ENCODE results near the gene UBASH3A. TPM values are rescaled to one million over a fixed set of nuclear protein-coding genes. Genes with fewer than 3 reads are reported as not detected.
"Not testable (repeated sequence)": the region's sequence is repeated elsewhere in the genome, so short reads cannot be mapped to it uniquely, and the experiment has no call there.

Gene UBASH3A
- polyA plus RNA-seq, 3 donors, result not detected

DNA sequence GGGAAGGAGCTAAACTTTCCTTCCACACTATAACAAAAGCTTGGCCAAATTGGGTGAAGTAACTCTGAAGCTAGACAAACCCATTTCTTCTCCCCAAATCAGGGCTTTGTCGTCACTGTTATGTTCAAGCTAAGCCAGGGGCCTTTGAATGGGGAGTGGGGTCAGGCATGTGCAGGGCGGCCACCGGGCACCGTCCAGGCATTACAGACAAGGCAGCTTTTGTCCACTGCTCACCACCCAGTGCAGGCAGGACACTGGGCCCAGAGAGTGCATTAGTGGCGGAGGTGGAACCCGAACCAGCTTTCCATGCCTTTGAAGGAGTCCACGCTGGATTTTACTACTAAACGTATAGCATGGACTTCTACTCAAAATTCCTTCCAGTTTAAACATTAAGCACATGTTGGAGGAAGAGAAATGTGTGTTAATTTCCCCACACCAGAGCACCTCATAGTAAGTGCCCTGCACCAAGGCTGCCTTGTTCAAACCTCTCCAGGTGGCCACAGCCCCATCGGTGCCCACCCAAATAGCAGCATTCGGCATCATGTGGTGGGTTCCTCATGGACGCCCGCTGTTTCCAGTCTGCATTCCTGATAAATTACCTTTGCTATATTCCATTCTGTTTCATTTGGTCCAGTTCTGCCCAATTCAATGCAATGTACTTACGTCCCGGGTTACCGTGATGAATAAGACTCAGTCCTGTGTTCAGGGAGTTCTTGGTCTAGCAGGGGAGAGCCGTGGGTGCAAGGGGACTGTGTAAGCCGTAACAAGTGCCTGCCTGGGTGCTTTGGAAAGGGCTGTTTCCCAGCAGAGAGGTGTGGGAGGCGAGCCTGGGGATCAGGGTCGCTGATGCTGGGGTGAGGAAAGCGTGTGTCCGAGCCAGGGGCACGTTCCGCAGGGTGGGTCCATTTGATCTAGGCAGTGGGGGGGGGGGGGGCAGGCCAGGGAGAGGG is 1.6 kb downstream of the UBASH3A start:
- no peak for DNase-seq (ENCODE audit: extremely low read depth in 1 of 11, low read depth in 9 of 11, low spot score in 4 of 11)

DNA sequence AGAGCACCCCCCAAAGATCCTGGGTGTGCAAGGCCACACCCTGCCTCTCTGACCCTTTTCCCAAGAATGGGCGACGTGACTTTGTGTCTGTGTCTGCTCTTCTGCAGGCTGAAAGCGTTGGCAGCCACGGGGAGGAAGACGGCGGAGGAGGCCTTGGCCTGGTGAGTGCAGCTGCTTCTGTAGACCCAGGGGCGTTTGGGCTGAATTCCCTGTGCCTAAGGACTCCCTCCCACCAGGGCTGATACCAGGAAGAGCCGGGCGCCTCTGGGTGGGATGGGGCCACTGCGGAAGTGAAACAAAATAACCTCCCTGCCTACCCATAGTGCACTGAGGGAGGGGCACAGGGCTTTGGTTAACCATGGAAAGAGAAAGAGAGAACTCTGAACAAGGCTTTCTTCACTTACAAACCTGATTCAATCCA is 2.5 kb downstream of the UBASH3A start:
- no peak for DNase-seq (ENCODE audit: extremely low read depth in 1 of 11, low read depth in 9 of 11, low spot score in 4 of 11)

DNA sequence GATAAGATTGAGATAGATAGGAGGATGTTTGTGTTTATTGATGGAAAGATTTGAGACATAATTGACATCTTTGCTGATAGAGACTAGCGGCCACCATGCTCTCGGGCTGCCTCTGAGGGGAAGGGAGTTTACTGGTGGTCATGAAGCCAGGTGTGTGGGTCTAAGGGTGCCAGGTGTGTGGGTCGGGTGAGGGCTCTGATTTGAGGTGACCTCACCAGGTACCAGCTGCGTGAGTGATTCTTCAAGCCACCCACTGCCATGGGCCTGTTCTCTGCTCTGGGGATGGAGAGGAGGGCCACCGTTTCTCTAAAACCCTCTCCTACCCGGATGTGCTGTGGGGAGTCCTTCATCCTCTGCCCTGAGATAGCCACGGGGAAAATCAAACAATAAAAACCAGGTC is 3.2 kb downstream of the UBASH3A start:
- DNase-seq (ENCODE audit: extremely low read depth in 1 of 11, low read depth in 9 of 11, low spot score in 4 of 11), result no peak

DNA sequence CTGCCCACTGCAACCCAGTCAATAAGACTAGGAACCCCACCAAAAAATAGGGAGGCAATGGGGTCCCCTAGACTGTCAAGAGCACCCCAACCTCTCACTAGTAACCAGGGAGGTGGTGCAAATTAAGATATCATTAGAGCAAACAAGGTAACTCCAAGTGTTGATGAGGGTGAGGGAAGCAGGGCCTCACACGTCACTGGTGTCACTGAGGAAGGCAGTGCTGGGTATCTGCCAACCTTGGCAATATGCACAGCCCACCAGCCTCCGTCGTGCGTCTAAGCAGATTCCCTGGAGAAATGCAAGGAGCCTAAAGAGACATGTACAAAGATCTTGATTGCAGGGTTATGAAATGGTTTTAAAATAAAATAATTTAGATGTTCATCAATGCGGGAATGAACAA is 3.8 kb downstream of the UBASH3A start:
- DNase-seq (ENCODE audit: extremely low read depth in 1 of 11, low read depth in 9 of 11, low spot score in 4 of 11), result no peak

DNA sequence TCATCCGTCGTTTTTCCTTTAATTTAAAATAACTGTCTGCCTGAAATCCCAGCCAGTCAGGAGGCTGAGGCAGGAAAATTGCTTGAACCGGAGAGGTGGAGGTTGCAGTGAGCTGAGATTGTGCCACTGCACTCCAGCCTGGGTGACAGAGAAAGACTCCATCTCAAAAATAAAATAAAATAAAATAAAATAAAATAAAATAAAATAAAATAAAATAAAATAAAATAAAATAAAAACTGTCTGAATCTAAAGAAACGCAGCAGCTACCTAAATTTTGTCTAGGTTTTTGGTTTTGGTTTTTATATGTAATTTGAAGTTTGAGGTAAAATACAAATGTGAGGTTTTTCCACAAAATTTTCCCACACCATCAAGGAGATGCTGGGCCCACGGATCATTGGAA is 5.0 kb downstream of the UBASH3A start:
- not testable (repeated sequence) for DNase-seq (ENCODE audit: extremely low read depth in 1 of 11, low read depth in 9 of 11, low spot score in 4 of 11)

DNA sequence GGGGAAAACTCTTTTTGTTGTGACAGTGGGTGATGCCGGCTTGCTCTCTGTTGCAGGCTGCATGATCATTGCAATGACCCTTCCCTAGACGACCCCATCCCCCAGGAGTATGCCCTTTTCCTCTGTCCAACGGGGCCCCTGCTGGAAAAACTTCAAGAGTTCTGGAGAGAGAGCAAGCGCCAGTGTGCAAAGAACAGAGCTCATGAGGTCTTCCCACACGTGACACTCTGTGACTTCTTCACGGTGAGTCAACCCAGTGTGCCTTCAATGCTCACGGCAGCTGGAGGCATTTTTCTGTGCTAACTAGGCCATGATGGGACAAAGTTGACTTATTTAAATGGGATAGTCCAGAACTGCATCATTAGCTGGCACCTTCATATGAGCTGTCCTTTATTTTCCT is 5.7 kb downstream of the UBASH3A start:
- DNase-seq (ENCODE audit: extremely low read depth in 1 of 11, low read depth in 9 of 11, low spot score in 4 of 11), result no peak

DNA sequence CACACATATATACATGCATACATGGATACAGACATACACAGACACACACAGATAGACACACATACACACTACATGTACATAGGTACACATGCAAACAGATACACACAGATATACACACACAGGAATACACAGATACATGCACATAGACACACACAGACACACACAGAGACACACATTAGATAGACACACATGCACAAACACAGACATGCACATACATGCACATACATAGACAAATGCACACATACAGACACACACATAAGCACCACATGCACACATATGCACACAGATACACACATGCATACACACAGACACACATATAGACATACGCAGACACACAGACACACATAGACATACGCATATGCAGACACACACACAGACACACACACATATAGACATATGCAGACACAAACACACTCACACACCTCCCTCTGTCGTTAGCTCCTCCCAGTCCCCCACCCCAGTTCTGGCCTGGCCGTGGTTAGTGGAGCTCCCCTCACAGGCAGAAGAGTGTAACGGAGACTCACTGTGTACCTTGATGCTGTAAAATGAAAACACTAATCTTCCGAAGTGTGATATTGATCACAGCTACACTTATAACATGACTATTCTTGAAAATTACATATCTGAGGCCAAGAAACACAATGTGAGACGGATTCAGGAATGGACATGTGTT is 7.6 kb downstream of the UBASH3A start:
- DNase-seq (ENCODE audit: extremely low read depth in 1 of 11, low read depth in 9 of 11, low spot score in 4 of 11), result no peak

DNA sequence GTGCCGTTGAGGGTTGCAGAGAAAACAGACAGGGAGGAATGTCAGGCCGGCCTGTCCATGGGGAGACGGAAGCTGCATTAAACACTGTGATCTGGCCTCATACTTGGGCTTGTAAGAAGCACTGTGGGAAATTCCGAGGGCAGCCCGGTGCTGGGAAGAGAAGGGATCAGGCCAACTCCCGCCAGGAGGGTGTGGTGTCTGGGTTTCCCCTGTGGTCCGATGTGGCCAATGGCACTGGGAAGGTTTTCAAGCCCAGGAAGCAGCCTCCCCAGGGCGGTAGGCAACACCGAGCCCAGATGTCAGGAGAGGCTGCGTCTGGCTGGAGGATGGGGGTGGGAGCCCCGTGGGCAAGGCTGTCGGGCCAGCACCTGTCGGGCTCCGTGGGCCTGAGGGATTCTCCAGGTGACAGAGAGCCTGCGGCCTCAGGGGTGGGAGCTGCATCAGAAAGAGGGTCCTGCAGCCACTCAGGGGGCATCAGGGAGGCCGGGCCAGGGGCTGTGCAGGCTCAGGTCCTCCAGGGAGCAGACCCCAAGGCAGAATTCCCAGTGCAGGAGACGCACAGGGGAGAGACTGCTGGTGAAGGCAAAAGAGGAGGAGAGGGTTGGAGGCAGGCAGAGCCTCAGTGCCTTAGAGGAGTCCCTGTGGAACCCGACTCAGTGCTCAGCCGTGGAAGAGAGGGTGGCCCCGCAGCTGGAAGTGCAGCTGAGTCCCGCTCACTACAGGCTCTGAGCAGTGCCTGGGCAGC is 8.4 kb downstream of the UBASH3A start:
- no peak for DNase-seq (ENCODE audit: extremely low read depth in 1 of 11, low read depth in 9 of 11, low spot score in 4 of 11)

DNA sequence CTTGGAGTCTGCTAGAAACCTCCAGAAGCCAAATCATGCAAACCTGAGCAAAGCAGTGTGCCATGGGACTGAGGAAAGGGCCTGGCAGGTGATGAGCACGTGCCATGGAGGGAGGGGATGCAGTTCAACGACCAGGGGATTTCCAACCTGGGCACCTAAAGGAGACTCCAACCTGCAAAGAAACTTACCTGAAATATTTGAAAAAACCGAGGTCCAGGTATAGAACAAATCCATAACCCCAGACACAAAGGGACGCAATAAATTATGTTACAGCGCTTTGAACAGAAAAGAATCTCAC is 8.9 kb downstream of the UBASH3A start:
- no peak for DNase-seq (ENCODE audit: extremely low read depth in 1 of 11, low read depth in 9 of 11, low spot score in 4 of 11)

DNA sequence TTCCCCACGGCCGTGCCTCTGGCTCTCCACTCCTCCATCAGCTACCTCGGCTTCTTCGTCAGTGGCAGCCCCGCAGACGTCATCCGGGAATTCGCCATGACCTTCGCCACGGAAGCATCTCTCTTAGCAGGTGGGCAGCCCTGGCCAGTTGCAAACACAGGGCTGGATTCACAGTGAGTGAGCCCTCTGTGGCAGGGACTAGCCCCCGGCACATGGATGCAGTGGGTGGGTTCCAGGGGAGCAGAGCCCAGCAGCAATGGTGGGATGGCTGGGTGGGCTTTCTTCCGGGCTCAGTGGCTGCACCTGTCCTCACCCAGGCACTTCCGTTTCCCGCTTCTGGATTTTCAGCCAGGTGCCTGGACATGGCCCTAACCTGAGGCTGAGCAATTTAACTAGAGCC is 9.4 kb downstream of the UBASH3A start:
- DNase-seq (ENCODE audit: extremely low read depth in 1 of 11, low read depth in 9 of 11, low spot score in 4 of 11), result no peak

DNA sequence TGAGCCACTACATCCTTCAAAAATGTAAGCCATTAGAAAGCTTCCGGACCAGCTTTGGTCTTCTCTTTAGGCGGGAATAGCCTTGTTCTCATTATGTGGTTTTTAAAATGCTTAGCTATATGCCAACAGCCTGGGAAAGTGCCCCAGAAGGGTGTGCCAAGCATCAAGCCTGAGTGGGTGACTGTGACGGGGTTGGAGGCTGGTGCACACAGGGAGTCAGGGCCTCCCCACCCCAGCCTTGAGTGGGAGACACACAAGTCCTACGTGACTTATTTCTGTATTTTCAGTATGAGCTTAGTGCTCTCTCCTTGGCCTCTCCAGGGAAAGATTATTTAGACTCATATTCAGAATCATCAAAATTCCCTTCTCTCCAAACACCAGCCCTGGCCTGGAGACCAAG is 9.8 kb downstream of the UBASH3A start:
- DNase-seq (ENCODE audit: extremely low read depth in 1 of 11, low read depth in 9 of 11, low spot score in 4 of 11), result no peak

DNA sequence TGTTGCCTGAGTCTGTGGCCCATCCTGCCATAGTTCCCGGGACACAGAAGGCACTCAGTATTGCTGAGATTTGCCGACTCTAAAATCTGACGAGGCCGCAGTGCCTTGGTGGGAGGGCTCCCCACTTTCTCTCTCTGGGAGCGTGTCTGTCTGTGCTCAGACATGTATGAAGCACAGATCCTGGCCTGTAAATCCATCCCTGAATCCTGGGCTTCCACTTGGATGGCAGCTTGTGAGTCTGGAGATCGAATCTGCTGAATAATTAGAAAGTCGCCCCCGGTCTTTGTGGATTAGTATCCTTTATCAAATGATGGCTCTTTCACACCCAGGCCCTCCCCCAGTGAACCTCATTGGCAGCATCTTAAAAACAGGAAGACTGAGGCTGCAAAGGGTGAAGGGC is 10.4 kb downstream of the UBASH3A start:
- no peak for DNase-seq (ENCODE audit: extremely low read depth in 1 of 11, low read depth in 9 of 11, low spot score in 4 of 11)

DNA sequence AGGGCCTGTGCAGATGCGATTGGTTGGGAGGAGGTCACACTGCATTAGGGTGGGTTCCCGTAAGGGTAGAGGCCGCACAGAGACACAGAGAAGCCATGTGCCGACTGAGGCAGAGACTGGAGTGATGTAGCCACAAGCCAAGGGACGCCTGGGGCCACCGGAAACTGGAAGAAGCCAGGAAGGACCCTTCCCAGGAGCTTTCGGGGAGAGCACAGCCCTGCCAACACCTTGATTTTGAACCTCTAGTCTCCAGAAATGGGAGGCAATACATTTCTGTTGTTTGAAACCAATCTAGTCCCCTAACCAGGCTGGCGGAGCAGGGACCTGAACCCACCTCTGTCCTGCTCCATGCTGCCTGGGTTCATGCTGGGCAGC is 10.8 kb downstream of the UBASH3A start:
- no peak for DNase-seq (ENCODE audit: extremely low read depth in 1 of 11, low read depth in 9 of 11, low spot score in 4 of 11)

DNA sequence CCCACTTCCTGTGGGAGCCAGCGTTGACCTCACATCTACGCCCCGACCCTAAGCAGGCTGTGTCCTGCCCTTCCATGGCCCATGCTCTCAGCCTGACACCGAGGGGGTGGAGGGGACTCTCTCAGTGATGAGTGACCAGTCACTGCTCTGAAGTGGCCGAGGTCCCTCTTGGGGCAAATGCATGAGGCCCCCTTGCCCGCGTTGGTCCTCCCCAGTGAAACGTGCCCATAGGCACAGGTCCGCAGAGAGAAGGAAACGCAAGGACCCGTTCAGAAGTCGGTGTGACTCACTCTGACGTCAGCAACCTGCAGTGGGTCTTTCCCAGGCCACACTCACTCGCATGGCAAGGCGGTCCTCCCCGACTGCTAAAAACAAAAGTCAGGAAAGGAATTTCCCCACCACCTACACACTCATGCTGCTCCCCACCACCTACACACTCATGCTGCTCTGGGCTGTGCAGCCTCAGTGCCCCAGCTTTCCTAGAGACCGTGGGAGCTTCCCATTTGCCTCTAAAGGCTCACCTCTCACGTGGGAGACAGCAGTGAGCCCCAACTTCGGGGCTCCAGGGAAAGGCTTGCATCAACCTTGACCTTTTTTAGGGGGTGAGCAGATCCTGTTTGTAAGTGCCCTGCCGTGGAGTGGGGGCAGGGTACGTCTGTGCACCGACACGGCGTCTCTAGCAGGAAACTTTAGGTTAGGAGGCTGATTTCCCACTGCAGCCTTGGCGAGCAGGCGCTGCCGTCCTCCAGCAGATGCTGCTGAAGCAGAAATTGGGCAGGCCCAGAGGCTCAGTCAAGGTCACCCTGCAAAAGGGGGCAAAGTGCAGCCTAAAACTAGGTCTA is 11.4 kb downstream of the UBASH3A start:
- DNase-seq (ENCODE audit: extremely low read depth in 1 of 11, low read depth in 9 of 11, low spot score in 4 of 11), result no peak

DNA sequence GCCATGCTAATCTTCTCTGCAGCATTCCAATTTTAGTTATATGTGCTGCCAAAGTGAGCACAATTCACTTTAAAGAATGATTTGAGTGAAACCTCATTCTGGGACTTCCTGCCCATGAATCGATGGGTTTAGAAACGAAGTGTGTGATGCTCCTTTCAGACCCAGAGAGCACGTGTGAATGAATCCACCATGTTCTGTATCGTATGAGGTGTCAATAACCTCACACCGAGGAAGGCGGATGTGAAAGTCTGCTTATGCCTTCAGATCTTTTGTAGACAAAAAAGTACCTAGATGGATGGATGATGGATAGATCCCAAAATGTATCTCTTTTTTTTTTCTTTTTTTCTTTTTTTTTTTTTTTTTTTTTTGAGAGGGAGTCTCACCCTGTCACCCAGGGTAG is 13.8 kb downstream of the UBASH3A start:
- no peak for DNase-seq (ENCODE audit: extremely low read depth in 1 of 11, low read depth in 9 of 11, low spot score in 4 of 11)

DNA sequence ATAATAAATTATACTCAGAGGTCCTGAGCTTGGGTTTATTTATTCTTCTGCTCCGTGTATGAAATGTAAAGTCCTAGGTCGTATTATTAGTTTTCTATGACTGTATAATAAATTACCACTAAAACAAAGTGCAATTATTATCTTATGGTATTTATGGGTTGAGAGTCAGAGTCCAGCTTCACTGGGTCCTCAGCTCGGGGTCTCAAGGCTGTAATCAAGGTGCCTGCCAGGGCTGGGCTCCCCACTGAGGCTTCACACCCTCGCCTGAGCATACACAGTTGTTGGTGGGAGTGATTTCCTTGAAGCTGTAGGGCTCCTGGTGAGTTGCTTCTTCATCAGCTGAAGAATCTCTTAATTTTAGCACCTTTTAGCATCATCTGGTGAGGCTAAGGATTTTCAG is 15.2 kb downstream of the UBASH3A start:
- DNase-seq (ENCODE audit: extremely low read depth in 1 of 11, low read depth in 9 of 11, low spot score in 4 of 11), result no peak

DNA sequence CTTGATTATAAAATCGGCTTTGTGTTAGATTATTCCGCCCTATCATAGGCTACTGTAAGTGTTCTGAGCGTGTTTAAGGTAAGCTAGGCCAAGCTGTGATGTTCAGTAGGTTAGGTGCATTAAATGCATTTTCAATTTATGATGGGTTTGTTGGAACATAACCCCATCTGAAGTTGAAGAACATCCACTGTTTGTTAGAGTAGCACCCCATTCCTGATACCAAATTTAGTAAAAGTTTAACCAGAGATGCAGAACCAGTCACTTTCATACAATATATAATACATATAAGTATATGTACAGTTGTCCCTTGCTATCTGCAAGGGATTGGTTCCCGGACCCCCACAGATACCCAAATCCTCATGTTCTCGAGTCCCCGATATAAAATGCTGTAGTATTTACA is 16.1 kb downstream of the UBASH3A start:
- DNase-seq (ENCODE audit: extremely low read depth in 1 of 11, low read depth in 9 of 11, low spot score in 4 of 11), result no peak

DNA sequence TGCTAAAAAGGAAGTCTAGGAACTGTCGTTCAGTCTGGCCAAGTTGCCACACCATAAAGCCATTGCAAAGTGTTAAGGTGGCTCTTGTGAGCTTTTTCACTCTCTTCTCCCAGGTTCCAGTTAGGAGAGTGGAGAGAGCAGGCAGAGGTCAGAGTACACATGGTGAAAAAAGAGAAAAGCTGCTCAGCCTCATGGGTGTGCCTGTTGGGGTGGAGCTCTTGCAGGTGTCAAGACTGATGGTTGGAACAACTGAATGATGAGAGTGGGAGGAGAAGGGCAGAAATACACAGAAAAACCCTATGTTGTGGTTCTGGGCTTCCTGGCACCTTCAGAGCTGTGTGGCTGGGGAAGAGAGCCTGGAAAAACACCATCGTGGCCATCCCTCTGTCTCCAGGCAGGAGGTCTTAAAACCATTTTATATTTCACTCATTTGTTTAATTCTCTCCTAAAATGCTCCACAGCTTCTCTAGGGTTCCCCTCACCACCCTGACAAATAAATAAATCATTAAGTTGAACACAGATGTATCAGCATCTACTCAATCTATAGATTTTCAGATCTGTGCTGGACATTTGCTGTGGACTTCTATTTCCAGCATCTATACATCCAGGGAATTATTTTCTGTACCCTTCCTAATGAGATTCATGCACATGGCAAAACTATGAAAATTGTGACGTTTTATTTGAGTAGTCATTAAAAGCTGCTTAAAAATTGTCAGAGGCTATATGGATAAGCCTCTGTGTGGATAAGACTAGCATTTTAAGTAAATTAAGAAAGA is 17.5 kb downstream of the UBASH3A start:
- DNase-seq (ENCODE audit: extremely low read depth in 1 of 11, low read depth in 9 of 11, low spot score in 4 of 11), result no peak

All from renal cortex interstitium (tissue), 11 donors.